ENCODE results near the gene SCFD1. TPM values are rescaled to one million over a fixed set of nuclear protein-coding genes. Genes with fewer than 3 reads are reported as not detected.

SCFD1 gene
- total RNA-seq, 1 experiment from 2014 or later: 61.9 TPM

DNA sequence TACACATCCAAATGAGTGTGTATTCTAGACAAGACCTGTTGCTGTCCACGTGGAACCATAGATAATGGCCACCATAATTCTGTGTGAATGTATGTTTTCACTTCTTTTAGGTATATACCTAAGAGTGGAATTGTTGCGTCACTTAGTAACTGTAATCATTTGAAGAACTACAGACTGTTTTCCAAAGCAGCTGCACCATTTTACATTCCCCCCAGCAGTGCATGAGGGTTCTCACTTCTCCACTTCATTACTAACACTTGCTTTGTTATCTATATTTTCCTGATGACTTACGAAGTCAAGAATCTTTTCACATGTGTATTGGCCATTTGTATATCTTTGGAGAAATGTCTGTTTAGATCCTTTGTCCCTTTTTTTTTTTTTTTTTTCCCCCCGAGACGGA is 106.4 kb downstream of the SCFD1 start:
- TF ChIP-seq, protein P1, sequence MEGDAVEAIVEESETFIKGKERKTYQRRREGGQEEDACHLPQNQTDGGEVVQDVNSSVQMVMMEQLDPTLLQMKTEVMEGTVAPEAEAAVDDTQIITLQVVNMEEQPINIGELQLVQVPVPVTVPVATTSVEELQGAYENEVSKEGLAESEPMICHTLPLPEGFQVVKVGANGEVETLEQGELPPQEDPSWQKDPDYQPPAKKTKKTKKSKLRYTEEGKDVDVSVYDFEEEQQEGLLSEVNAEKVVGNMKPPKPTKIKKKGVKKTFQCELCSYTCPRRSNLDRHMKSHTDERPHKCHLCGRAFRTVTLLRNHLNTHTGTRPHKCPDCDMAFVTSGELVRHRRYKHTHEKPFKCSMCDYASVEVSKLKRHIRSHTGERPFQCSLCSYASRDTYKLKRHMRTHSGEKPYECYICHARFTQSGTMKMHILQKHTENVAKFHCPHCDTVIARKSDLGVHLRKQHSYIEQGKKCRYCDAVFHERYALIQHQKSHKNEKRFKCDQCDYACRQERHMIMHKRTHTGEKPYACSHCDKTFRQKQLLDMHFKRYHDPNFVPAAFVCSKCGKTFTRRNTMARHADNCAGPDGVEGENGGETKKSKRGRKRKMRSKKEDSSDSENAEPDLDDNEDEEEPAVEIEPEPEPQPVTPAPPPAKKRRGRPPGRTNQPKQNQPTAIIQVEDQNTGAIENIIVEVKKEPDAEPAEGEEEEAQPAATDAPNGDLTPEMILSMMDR (conservative IDR thresholded peaks at IDR 0.05; ENCODE audit: low read depth, low read length): no peak
- TF ChIP-seq EZH2 (IDR thresholded peaks at IDR 0.05; ENCODE audit: borderline replicate concordance, low read depth, low read length, poor library complexity, severe bottlenecking): no peak
- DNase-seq (ENCODE audit: low spot score): no peak

DNA sequence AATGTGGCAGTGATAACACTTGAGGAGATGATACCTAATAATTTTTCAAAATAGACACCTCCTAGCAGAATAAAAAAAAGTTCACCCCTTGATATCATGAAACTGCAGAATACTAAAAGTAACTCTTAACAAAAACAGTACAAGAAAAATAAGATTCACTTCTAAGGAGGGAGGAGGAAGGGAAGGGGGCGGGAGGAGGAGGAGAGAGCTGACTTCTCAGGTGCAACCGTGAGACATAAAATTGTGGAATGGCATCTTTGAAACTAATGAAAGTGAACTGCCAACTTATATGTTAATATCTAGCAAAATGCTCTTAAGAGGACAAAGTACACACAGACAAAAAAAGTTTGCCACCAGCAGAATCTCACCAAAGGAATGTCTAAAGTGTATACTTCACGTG is 115.8 kb downstream of the SCFD1 start:
- BruUV-seq (replicated peaks): no TSS peak
- Histone ChIP-seq H3K4me3 (ENCODE audit: low read depth, low read length, poor library complexity, severe bottlenecking) (no peak overlapping the region), H3K36me3 (ENCODE audit: insufficient read depth, low read length, poor library complexity, severe bottlenecking) (peaks cover 13% of the 10 kb centered on the region), H3K9me3 (ENCODE audit: low read depth, low read length, poor library complexity, severe bottlenecking) (no peaks in the 10 kb centered on the region), H3K4me1 (ENCODE audit: insufficient read depth, low read length, poor library complexity, severe bottlenecking) (no peaks in the 10 kb centered on the region), H3K27me3 (replicated peaks; ENCODE audit: insufficient read depth, low read depth, low read length, poor library complexity) (no peaks in the 10 kb centered on the region), H3K27ac (ENCODE audit: low read depth, low read length, poor library complexity, severe bottlenecking) (no peak overlapping the region)
- intact Hi-C loops (cut with micrococcal nuclease; ENCODE audit: unreplicated experiment): no loop called here
- ChIA-PET POLR2A (ENCODE audit: low non-redundant PET) (no interaction called here), CTCF (no interaction called here)
- DNase-seq (ENCODE audit: low spot score): no peak
- no peak for TF ChIP-seq EZH2 (IDR thresholded peaks at IDR 0.05; ENCODE audit: borderline replicate concordance, low read depth, low read length, poor library complexity, severe bottlenecking)
- TF ChIP-seq, protein P1 (conservative IDR thresholded peaks at IDR 0.05; ENCODE audit: low read depth, low read length): no peak

More for the DNA sequence above, 106.4 kb downstream of the SCFD1 start:
- Histone ChIP-seq H3K4me1 (ENCODE audit: insufficient read depth, low read length, poor library complexity, severe bottlenecking) (no peaks in the 10 kb centered on the region), H3K27me3 (replicated peaks; ENCODE audit: insufficient read depth, low read depth, low read length, poor library complexity) (no peaks in the 10 kb centered on the region), H3K4me3 (ENCODE audit: low read depth, low read length, poor library complexity, severe bottlenecking) (no peak overlapping the region), H3K36me3 (ENCODE audit: insufficient read depth, low read length, poor library complexity, severe bottlenecking) (no peaks in the 10 kb centered on the region), H3K9me3 (ENCODE audit: low read depth, low read length, poor library complexity, severe bottlenecking) (peaks cover 5% of the 10 kb centered on the region), H3K27ac (ENCODE audit: low read depth, low read length, poor library complexity, severe bottlenecking) (no peak overlapping the region)
- BruUV-seq (replicated peaks): no TSS peak
- POLR2A ChIA-PET (ENCODE audit: low non-redundant PET): no interaction called here
- CTCF ChIA-PET: no interaction called here
- intact Hi-C loops (cut with micrococcal nuclease; ENCODE audit: unreplicated experiment): no loop called here

DNA sequence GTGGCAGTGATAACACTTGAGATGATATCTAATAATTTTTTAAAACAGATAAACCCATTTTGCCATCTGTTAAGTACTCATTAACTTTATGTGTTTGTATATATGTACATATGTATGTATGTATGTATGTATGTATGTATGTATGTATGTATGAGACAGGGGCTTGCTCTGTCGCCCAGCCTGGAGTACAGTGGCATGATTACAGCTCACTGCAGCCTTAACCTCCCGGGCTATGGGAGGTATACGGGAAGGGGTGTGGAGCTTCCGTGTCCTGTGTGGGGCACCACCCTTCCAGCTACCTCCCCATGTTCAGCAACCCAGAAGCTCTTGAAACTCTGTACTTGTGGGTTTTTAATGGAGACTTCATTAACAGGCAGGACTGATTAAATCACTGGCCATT is 116.9 kb downstream of the SCFD1 start:
- ChIA-PET POLR2A (ENCODE audit: low non-redundant PET) (no interaction called here), CTCF (no interaction called here)
- DNase-seq (ENCODE audit: low spot score): no peak
- intact Hi-C loops (cut with micrococcal nuclease; ENCODE audit: unreplicated experiment): no loop called here
- Histone ChIP-seq H3K27me3 (replicated peaks; ENCODE audit: insufficient read depth, low read depth, low read length, poor library complexity) (no peaks in the 10 kb centered on the region), H3K27ac (ENCODE audit: low read depth, low read length, poor library complexity, severe bottlenecking) (no peak overlapping the region), H3K36me3 (ENCODE audit: insufficient read depth, low read length, poor library complexity, severe bottlenecking) (peaks cover 13% of the 10 kb centered on the region), H3K4me1 (ENCODE audit: insufficient read depth, low read length, poor library complexity, severe bottlenecking) (no peaks in the 10 kb centered on the region), H3K4me3 (ENCODE audit: low read depth, low read length, poor library complexity, severe bottlenecking) (no peak overlapping the region), H3K9me3 (ENCODE audit: low read depth, low read length, poor library complexity, severe bottlenecking) (no peaks in the 10 kb centered on the region)
- BruUV-seq (replicated peaks): no TSS peak
- TF ChIP-seq, protein P1 (conservative IDR thresholded peaks at IDR 0.05; ENCODE audit: low read depth, low read length): no peak
- TF ChIP-seq EZH2 (IDR thresholded peaks at IDR 0.05; ENCODE audit: borderline replicate concordance, low read depth, low read length, poor library complexity, severe bottlenecking): no peak
